IPS-18c (cell line): ENCODE data around the gene IL34.

Source experiments
- H3K4me3 ChIP-seq: 2 replicates; pipeline ENCODE4 v1.7.0; 2013; ENCODE audit warnings: low read depth, mild to moderate bottlenecking, low read length, moderate library complexity; ENCODE audit not compliant: insufficient read depth
- H3K9me3 ChIP-seq: one replicate; pipeline ENCODE4 v1.6.1; 2013; ENCODE audit warnings: mild to moderate bottlenecking, low read length, moderate library complexity; ENCODE audit not compliant: control insufficient read depth, insufficient read depth

IL34 gene

DNA sequence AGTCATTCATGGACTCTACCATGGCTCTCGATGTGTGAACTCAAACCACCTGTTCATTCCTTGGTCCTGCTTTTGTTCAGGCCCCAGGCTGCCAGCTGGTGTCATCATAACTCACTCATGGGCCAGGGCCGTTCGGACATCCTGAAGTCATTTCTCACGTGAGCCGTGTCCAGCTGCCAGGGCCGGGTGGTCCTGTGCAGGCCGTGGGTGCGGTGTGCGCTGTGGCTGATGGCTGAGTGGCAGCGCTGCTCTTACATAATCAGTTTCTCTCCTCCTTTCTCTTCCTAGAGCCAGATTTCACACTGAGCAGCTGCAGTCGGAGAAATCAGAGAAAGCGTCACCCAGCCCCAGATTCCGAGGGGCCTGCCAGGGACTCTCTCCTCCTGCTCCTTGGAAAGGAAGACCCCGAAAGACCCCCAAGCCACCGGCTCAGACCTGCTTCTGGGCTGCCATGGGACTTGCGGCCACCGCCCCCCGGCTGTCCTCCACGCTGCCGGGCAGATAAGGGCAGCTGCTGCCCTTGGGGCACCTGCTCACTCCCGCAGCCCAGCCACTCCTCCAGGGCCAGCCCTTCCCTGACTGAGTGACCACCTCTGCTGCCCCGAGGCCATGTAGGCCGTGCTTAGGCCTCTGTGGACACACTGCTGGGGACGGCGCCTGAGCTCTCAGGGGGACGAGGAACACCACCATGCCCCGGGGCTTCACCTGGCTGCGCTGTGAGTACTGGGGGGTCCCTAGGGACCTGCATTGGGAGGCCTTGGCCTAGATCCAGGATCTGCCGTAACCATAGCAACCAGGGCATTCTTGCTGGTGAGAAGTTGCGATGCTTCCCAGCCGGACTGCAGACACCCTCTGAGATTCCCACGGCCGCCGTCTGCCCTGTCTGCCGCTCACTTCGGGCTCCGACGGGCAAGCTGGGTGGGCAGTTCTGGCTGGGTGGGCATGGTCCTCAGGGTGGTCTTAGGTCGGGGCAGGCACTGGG is at the start of gene IL34:
Gene IL34 (plus strand): TSS at position 300 of the 982 bp plus-strand sequence. CDS start 389 bp downstream, at position 689.
- no peak within 1 kb of the TSS for H3K4me3 ChIP-seq

DNA sequence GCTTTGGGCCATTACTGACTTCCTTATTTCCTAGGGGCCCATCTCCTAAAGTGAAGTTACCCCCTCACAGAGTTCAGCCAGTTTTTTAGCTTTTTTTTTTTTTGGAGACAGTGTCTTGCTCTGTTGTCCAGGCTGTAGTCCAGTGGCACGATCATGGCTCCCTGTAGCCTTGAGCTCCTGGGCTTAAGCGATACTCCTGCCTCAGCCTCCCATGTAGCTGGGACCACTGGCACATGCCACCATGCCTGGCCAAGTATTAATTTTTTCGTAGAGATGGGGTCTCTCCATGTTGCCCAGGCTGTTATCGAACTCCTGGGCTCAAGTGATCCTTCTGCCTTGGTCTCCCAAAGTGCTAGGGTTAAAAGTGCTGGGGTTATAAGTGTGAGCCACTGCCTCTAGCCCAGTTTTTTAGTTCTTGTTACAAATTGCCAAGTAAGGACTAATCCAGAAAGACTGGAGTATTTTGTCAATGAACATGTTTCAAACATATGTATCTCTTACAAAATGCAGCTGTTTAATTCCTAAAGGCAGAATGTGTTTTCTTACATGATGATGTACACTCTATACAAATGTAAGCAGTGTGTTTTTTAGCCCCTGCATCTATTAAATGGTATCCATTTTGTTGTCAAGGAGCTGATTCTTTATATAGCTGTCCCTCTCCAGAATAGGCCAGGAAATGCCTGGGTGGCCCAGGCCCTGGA is 49.1 kb upstream of the IL34 start:
- Histone ChIP-seq H3K9me3 (no peaks in the 10 kb centered on the region), H3K4me3 (no peak overlapping the region)

More for the DNA sequence above, at the start of gene IL34:
- peaks cover 7% of the 10 kb centered on the region for H3K9me3 ChIP-seq

DNA sequence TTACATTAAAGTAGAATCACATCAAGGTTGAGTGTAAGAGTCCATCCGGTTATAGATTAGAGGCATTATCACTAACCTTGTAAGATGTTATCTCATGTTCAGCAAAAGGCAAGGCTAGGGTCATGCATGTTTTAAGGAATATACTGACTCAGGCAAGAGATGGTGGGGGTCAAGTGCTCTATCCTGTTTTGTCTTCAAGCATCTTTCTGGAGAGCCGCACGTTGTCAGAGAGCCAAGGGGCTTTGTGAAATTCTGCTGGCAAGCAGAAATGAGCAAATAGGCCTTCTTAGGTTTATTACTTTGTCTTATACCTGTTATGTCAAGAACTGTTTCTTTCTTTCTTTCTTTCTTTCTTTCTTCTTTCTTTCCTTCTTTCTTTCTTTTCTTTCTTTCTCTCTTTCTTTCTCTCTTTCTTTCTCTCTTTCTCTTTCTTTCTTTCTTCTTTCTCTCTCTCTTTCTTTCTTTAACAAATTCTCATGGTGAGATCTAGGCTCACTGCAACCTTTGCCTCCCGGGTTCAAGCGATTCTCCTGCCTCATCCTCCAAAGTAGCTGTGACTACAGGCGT is 47.3 kb upstream of the IL34 start:
- no peak overlapping the region for H3K4me3 ChIP-seq

DNA sequence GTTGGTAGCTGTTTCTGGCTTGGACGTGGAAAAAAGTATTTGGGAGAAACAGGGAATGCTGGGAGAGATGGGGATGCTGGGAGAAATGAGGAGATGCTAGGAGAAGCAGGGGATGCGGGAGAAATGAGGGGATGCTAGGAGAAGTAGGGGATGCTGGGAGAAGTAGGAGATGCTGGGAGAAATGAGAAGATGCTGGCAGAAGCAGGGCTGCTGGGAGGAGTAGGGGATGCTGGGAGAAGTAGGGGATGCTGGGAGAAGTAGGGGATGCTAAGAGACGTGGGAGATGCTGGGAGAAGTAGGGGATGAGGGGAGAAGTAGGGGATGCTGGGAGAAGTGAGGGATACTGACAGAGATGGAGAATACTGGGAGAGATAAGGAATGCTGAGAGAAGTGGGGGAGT is 45.6 kb upstream of the IL34 start:
- Histone ChIP-seq H3K9me3 (no peaks in the 10 kb centered on the region), H3K4me3 (no peak overlapping the region)

More for the DNA sequence above, 47.3 kb upstream of the IL34 start:
- no peaks in the 10 kb centered on the region for H3K9me3 ChIP-seq

DNA sequence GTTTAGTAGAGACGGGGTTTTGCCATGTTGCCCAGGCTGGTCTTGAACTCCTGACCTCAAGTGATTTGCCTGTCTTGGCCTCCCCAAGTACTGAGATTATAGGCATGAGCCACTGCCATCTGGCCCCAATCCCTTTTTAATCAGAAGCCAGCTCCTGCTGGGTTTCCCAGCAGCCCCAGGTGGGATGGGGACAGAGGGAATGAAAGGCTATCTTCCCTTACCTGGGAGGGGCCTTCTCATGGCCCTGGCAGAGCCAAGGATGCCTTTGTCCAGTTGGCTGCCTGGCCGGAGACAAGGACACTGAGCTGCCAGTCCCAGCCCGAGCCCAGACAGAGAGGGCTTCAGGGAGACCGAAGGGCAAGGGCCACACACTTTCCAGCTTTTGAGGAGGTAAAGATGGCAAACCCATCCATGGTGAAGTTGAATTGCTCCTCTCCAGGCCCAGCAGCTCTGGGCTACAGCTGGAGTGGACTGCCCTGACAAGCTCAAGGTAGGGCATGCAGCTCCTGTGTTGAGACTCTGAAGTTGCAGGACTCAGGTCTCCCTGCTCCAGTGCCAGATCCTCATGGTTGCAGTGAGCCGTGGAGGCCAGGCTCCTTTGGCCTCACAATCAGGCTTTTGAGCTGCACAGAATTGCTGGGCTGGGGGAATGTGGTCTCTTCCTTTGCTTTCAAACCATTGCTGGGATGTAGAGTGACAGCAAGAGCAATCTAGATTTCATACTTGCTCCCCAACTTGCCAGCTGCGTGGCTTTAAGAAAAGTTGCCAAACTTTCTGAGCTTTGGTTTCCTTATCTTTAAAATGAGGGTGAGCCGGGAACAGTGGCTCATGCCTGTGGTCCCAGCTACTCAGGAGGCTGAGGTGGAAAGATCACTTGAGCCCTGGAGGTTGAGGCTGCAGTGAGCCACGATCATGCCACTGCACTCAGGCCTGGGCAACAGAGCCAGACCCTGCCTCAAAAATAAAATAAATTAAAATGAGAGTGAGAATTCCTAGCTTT is 44.5 kb upstream of the IL34 start:
- no peak overlapping the region for H3K4me3 ChIP-seq

DNA sequence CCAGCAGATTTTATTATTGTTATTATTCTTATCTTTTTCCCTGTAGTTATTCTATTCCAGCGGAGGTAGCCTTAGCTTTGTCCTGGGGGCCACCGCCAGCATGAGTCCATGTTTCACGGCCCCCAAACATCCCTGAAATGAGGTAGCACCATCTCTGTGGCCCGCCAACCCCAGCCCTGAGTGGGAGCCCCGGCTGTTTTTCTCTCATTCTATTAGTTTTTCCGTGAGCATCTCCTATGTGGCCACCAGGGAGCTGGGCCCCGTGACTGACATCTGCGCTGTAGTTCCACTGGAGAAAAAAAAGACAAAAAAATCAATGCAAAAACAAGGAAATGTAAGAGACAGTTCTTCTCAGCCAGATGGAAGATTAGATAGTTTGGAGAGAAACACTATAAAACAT is 43.5 kb upstream of the IL34 start:
- H3K9me3 ChIP-seq, result no peaks in the 10 kb centered on the region
- no peak overlapping the region for H3K4me3 ChIP-seq

More for the DNA sequence above, 44.5 kb upstream of the IL34 start:
- H3K9me3 ChIP-seq, result no peaks in the 10 kb centered on the region

DNA sequence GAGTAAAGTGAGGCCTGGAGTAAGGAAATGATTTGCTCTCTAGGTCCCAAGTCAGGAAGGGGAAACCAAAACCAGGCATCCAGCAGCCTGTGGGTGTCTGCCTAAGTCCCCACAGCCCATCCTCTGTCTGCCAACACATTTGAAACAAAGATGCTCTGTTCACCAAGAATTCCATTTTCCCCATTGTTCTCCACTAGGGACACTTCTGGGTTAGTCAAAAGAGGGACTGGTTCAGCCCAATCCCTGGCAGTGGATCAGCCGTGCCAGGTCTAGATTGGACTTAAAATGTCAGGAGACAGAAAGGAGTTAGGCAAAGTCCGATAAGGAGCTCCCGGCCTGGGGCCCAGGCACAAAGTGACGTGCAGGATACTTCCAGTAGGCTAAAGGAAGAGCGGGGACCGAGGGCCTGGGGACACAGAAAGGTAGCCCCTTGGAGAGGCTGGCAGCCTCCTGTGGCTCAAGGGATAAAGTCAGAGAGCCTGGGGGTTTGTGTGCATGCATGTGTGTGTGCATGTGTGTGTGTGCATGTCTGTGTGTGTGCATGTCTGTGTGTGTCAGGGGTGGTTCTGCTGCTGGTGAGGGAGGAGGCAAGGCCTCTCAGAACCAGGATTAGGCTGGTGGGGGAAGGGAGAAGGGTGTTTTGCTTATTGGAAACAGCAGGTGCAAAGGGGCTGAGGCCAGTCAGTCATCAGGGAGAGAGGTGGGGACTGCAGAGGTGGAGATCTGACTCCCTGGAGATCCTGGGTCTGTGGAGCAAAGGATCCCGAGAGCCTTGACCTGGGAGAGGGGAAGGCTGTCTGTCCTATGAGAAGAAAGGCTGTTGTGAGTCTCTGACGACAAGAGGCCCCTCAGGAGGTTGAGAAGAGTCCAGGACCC is 41.7 kb upstream of the IL34 start:
- Histone ChIP-seq H3K9me3 (no peaks in the 10 kb centered on the region), H3K4me3 (no peak overlapping the region)

DNA sequence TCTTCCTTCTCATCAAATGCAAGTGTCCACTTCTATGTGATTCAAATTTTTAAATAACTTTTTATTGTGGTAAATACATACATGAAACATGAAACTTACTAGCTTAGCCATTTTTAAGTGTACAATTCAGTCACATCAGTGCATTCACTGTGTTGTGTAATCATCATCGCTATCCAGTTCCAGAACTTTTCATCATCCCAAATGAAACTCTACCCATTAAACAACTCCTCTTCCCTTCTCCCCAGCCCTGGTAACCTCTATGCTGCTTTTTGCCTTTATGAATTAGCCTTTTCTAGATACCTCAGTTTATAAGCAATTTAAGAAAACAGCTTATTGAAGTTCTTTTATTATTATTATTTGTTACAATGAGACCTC is 41.1 kb upstream of the IL34 start:
- H3K9me3 ChIP-seq, result no peaks in the 10 kb centered on the region
- no peak overlapping the region for H3K4me3 ChIP-seq

DNA sequence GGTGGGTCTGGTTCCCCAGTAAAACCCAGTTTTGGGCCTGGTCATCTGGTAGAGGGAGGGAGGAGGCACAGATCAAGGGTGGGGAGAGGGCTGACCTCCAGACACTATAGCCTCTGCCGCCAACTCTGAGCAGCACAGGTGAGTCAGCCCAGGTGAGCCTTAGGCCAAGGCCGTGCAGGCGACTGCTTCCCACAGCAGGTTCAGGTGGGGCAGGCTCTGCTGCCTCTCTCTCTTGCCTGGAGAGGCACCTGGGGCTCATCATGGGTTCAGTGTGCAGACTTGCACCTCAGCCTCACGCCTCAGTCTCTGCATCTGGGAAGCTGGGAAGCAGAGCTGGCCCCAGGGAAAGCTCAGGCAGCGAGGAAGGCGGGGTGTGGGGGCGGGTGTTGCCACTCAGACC is 37.8 kb upstream of the IL34 start:
- H3K4me3 ChIP-seq, result no peak overlapping the region
- H3K9me3 ChIP-seq, result no peaks in the 10 kb centered on the region

DNA sequence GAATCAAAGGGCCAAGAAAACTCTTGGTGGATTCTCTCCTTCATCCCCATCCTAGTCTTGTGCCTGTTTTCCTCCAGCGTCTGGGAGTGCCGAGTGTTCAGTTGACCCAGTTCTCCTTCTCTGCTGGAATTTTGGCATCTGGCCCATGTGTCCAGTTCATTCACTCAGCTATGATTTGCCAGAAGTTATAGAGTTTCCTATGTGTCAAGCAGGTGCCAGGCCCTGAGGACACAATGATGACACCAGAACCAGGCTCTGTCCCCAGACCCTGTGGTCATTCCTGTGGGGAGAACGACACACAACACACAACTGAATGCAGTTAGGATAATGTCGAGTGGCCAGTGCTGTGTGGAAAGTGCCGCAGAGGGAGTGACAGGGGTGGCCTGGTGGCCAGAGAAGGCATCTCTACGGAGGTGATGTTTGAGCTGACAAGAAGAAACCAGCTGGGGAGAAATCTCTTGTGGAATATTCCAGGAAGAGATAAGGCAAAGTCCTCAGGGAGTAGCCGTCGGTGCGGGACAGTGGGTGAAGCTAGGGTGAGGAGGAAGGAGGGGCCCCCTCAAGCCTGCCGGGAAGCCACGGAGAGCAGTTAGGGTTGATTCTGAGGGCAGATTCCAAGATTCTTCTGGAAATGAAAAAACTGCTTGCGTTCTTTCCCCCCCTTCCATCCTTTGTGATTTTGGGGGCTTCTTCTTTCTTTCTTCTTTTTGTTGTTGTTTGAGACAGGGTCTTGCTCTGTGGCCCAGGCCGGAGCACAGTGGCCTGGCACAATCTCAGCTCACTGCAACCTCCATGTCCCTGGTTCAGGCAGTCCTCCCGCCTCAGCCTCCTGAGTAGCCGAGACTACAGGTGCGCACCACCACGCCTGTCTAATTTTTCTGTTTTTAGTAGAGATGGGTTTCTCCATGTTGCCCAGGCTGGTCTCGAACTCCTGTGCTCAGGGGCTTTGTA is 35.8 kb upstream of the IL34 start:
- H3K4me3 ChIP-seq, result no peak overlapping the region

DNA sequence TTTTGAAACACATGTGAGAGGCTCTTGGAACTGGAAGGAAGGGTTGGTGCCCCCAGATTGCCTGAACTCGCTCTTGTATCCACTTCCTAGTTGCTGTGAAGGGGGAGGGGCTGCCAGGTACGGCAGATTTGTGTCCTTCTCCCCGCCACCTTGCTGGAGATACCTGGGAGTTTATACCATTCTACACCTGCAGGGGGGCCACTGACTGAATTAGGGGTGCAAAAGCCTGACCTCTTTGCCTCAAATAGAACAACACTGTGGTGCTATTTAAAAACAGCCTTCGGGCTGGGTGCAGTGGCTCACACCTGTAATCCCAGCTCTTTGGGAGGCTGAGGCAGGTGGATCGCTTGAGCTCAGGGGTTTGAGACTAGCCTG is 35.1 kb upstream of the IL34 start:
- Histone ChIP-seq H3K4me3 (no peak overlapping the region), H3K9me3 (peaks cover 2% of the 10 kb centered on the region)

More for the DNA sequence above, 35.8 kb upstream of the IL34 start:
- H3K9me3 ChIP-seq, result peaks cover 2% of the 10 kb centered on the region

DNA sequence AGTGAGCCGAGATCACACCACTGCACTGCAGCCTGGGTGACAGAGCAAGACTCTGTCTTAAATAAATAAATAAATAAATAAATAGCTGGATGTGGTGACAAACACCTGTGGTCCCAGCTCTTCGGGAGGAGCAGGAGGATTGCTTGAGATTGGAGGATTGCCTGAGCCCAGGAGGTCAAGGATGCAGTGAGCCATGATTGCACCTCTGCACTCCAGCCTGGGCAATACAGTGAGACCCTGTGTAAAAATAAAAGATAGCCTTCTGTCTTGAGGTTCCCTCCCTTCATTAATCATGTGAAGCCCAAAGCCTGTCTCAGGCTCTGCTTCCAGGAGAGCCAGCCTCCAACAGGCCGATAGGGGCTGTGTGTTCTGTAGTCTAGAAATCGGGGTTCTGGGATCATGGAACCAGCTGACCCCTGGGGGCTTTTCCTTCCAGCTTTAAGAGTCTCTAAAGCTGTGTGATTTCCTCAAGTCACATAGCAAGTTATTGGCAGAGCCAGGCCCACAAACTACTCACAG is 34.5 kb upstream of the IL34 start:
- Histone ChIP-seq H3K9me3 (peaks cover 2% of the 10 kb centered on the region), H3K4me3 (no peak overlapping the region)

DNA sequence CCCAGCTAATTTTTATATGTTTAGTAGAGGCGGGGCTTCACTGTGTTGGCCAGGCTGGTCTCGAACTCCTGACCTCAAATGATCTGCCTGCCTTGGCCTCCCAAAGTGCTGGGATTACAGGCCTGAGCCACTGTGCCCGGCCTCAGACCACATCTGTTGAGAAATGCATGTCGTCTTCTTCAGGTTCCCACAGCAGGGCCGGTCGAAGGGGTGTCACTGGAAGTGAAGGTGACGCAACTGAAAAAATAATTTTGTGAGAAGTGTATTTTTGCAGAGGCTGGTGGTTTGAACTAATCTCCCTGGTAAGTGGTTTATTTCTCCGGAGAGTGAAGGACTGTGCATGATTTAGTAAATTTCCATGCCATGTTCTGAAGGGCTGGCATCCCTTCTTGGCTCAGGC is 33.4 kb upstream of the IL34 start:
- no peak overlapping the region for H3K4me3 ChIP-seq
- peaks cover 2% of the 10 kb centered on the region for H3K9me3 ChIP-seq

DNA sequence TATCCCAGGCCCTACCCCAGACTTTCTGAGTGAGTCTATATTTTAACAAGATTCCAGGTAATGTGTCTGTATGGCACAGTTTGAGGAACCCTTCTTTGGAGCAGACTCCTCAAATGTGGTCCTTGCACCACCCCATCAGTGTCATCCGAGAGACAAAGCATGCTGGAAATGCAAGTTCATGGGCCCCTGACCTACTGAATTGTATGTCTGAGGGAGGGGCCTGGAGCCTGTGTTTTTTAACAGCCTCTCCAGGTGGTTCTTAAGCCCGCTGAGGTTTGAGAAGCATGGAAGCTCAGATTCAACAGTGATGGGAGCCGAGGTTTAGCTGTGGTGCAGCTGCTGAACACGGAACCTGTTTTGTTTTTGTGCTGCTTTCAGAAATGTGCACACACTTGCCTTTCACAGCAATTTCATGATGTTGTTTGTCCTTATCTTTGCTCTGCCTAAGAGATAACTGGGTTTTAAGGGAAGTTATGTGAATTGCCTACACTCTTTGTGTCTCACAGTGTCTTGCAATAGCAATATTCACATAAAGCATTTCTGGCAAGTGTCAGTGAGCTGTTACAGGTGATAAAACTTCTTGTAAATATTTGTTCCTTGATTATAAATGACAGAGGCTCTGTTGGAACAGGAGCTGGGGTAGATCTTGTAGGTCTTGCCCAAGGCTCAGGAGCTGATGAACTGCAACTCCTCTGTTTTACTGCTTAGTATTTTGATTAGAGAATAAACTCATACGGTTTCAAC is 32.0 kb upstream of the IL34 start:
- Histone ChIP-seq H3K9me3 (peaks cover 2% of the 10 kb centered on the region), H3K4me3 (no peak overlapping the region)
